ENCODE measurements around the gene STIL.
"Not testable (repeated sequence)": the region's sequence is repeated elsewhere in the genome, so short reads cannot be mapped to it uniquely, and the experiment has no call there.

STIL gene

DNA sequence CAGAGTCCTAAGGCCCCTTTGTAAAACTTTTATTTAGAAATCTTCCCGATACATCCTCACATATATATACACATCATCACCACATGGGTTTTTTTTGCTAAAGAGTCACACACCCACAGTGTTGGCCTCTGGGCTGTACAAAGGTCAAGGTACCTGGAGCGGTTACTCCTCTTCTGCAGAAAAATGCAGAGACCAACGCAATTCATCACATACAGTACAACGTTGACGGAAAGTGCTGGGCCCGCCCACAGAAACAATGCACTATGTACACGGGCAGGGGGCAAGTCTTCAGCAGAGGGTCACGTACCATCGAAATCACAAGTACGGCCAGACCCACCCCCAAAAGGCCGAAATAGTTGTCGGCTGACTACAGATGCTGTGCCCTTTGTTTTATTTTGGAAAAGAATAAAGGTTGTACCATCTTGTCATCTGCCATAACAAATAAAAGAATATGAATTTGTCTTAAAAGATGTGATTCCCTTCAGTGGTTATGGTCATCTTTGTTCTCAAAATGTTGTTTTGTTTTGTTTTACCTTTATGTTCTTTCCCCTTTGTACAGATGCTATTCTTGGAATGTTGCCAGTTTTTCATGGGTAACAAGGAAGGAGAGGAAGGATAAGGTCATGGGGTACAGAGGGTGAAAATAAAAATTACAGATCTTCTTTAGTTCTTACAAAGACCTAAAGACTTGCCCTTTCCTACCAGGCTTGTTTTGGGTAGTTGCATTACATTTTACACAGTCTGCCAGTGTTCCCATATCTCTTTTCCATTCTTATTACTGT lies 97.5 kb downstream of the STIL start:
- no peak for FAIRE-seq

DNA sequence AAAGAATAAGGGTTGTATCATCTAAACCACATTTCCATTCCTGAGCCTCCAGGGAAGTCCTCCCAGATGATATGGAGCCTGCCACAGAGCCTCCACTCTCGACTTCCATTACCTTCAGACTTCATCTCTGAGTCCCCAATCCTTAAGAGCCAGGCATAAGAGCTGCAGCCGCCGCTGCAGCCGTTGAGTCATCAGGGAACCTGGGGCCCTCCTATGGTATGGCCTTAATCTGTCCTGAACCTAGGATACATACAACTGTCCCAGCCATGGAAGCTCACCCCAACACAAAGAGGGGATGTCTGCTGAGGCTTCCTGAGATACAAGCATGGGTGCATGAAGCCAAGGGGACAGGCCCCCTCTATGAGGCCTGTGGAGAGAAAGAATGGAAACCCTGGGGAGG lies 98.2 kb downstream of the STIL start:
- no peak for FAIRE-seq

DNA sequence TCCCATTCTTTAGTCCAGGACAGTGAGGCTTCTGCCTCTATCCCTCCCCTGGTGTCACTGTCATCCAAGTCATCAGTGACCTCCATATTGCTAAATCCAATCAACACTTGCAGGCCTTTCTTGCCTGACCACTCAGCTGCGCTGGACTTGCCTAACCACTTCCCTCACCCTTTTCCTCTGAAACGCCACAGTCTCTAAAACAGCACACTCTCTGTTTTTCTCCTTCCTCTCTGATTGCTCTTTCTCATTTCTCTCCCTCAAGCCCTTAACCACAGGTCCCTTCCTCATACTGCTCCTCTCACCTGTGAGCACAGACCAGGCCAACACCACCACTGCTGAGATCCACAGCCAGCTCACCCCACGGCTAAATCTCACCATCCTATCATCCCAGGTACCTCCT lies 99.4 kb downstream of the STIL start:
- FAIRE-seq: no peak

DNA sequence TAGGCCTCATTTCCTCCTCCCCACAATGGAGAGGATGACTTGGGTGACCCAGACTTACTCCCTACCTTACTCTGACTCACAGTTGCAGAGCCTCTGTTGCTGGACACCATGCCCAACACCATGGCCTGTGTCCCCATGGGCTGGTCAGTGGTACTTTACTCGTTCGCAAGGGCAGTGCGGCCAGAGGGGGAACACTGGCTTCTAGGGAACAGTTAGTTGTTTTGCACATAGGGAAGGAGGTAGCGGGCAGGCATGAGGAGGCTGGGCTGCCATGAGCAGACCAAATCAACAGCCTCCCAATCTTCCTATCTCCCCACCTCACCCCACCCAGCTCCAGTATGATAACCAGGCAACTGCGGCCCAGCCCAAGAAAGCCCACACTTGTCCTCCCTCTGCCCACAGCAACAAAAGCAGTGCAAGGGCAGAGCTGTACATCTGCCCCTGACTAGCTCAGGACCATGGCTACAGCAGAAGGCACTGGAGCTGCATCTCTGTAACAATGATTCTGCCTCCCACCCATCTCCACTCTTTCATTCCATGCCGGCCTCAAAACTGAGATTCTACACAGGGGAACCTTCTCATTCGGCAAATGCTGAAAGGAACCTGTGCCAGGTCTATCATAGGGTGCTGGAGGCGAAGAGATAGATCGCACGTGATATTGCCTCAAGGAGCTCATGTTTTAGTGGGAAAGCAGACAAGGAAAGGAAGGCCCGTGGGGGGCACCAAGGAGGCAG lies 100.5 kb downstream of the STIL start:
- no peak for FAIRE-seq

- FAIRE-seq: no peak
Measured at GRCh38 chr1:47212636-47213229, 101.2 kb downstream of the STIL start.

DNA sequence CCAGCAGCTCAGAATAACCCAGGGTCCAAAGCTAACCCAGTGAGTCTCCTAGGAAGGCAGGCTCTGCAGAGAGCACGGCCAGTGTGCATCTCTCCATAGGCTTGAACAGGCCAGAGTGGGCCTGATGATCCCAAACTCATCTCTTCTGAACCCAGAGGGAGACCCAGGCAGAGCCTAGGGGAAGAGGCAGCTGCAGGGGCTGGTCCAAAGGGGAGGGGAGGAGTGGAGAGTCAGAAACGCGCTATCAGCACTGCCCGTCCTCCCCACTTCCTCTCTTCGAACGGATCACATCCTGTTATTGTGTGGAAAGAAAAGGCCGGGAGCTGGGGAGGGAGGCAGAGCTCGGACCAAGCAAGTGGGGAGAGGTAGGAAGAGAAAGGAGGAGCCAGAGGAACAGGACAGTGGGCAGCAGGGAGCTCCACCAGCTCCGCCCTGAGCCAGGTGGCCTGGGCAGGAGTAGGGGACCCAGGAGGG lies 102.1 kb downstream of the STIL start:
- no peak for FAIRE-seq

- no peak for FAIRE-seq
Measured at GRCh38 chr1:47210666-47211065, 103.3 kb downstream of the STIL start.

DNA sequence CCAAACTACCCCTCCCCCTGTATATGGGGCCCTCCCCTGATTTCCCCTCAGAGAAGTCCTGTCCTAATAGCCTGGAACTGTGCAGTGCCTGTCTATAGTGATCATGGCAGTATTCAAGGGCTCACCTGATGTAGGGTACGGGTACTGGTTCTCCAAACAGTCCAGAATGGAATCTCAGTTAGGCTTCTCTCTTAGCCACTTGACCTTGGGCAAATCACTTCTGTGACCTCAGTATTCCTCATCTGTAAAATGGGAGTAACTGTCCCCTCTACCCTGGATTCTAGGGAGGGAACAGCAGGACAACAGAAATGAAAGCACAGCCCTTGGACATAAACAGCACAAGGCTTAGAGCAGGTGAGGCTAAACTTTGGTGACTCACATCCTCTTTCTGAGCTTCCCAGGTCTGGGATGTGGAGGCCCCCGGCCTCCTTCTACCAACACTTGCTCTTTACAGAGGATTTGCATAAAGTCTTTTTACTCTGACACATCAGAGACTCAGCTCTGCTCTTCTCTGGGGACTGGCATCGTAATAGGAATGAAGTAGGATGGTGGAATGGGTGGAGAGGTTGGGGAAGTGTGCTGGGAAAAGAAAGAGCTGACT lies 104.1 kb downstream of the STIL start:
- no peak for FAIRE-seq

GRCh38 chr1:47209091-47209490 lies 104.9 kb downstream of the STIL start:
- no peak for FAIRE-seq

GRCh38 chr1:47208374-47208850 lies 105.5 kb downstream of the STIL start:
- no peak for FAIRE-seq

GRCh38 chr1:47207803-47208373 lies 106.1 kb downstream of the STIL start:
- FAIRE-seq: no peak

- no peak for FAIRE-seq
Measured at GRCh38 chr1:47205918-47206317, 108.0 kb downstream of the STIL start.

DNA sequence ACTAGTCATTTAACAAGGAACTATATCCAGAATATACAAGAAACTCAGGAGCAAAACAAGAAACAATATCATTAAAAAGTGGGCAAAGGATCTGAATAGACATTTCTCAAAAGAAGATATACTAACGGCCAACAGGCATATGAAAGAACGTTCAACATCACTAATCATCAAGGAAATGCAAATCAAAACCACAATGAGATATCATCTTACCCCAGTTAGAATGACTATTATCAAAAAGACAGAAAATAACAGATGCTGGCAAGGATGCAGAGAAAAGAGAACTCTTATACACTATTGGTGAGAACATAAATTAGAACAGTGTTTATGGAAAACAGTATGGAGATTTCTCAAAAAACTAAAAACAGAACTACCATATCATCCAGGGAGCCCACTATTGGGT lies 110.4 kb downstream of the STIL start:
- FAIRE-seq: not testable (repeated sequence)

GRCh38 chr1:47201179-47201578 lies 112.8 kb downstream of the STIL start:
- no peak for FAIRE-seq
